H9 (cell line): Measurements from ENCODE around the gene ZNF503. TPM values are rescaled to one million over a fixed set of nuclear protein-coding genes. Genes with fewer than 3 reads are reported as not detected.

Experiments
- DNase-seq: peaks from one replicate; pipeline ENCODE4 v3.0.0-alpha.2; 2017
- H2AFZ ChIP-seq: one replicate; pipeline ENCODE4 v1.6.1; 2013; ENCODE audit warnings: mild to moderate bottlenecking, low read length, control low read depth, moderate library complexity
- H2AK5ac ChIP-seq: 2 replicates; pipeline ENCODE4 v1.6.1; 2013; ENCODE audit warnings: low read length, control low read depth, mixed read lengths; ENCODE audit not compliant: insufficient read length
- H2BK120ac ChIP-seq: one replicate; pipeline ENCODE4 v1.6.1; 2013; ENCODE audit warnings: low read depth, mild to moderate bottlenecking, low read length, control low read depth, inconsistent platforms; ENCODE audit not compliant: poor library complexity, severe bottlenecking
- H2BK12ac ChIP-seq: 2 replicates; pipeline ENCODE4 v1.6.1; 2013; ENCODE audit warnings: low read length, control low read depth, mixed read lengths, low read depth; ENCODE audit not compliant: insufficient read length
- H2BK15ac ChIP-seq: 2 replicates; pipeline ENCODE4 v1.6.1; 2013; ENCODE audit warnings: low read depth, low read length, control low read depth
- H2BK20ac ChIP-seq: one replicate; pipeline ENCODE4 v1.6.1; 2013; ENCODE audit warnings: low read depth, mild to moderate bottlenecking, low read length, control low read depth, inconsistent platforms; ENCODE audit not compliant: poor library complexity, severe bottlenecking
- H2BK5ac ChIP-seq: 2 replicates; pipeline ENCODE4 v1.6.1; 2013; ENCODE audit warnings: low read length, control low read depth, mixed read lengths; ENCODE audit not compliant: insufficient read length
- H3K14ac ChIP-seq: 2 replicates; pipeline ENCODE4 v1.6.1; 2013; ENCODE audit warnings: low read length, control low read depth; ENCODE audit not compliant: insufficient read depth
- H3K18ac ChIP-seq: 2 replicates; pipeline ENCODE4 v1.6.1; 2013; ENCODE audit warnings: low read depth, mild to moderate bottlenecking, mixed read lengths, low read length, control low read depth; ENCODE audit not compliant: insufficient read length
- H3K23ac ChIP-seq: 2 replicates; pipeline ENCODE4 v1.6.1; 2013; ENCODE audit warnings: low read length, control low read depth, mixed read lengths, low read depth; ENCODE audit not compliant: insufficient read length
- H3K23me2 ChIP-seq: 2 replicates; pipeline ENCODE4 v1.6.1; 2013; ENCODE audit warnings: low read depth, mild to moderate bottlenecking, mixed read lengths, low read length, control low read depth; ENCODE audit not compliant: insufficient read length, poor library complexity, severe bottlenecking
- H3K27ac ChIP-seq: 2 replicates; pipeline ENCODE4 v1.5.1; 2013; ENCODE audit warnings: low read length, control low read depth, mixed read lengths, low read depth; ENCODE audit not compliant: insufficient read length
- H3K27me3 ChIP-seq: 2 replicates; pipeline ENCODE4 v1.6.1; 2013; ENCODE audit warnings: low read length, control low read depth, inconsistent platforms; ENCODE audit not compliant: insufficient read depth
- H3K4ac ChIP-seq: 2 replicates; pipeline ENCODE4 v1.6.1; 2013; ENCODE audit warnings: low read depth, mild to moderate bottlenecking, control low read depth, inconsistent platforms, low read length, moderate library complexity
- H3K4me1 ChIP-seq: 2 replicates; pipeline ENCODE4 v1.6.1; 2013; ENCODE audit warnings: low read length, control low read depth, inconsistent platforms; ENCODE audit not compliant: insufficient read depth
- H3K4me2 ChIP-seq: 2 replicates; pipeline ENCODE4 v1.6.1; 2013; ENCODE audit warnings: low read length, control low read depth, mixed read lengths; ENCODE audit not compliant: insufficient read length, insufficient read depth
- H3K56ac ChIP-seq: 2 replicates; pipeline ENCODE4 v1.6.1; 2013; ENCODE audit warnings: low read depth, mild to moderate bottlenecking, mixed read lengths, low read length, control low read depth; ENCODE audit not compliant: insufficient read length
- H3K79me1 ChIP-seq: 2 replicates; pipeline ENCODE4 v1.6.1; 2013; ENCODE audit warnings: low read depth, mild to moderate bottlenecking, moderate library complexity, low read length, control low read depth, inconsistent platforms; ENCODE audit not compliant: insufficient read depth, poor library complexity, severe bottlenecking
- H3K79me2 ChIP-seq: 2 replicates; pipeline ENCODE4 v1.6.1; 2013; ENCODE audit warnings: low read length, control low read depth, inconsistent platforms; ENCODE audit not compliant: insufficient read depth
- H3K9ac ChIP-seq: 2 replicates; pipeline ENCODE4 v1.6.1; 2013; ENCODE audit warnings: low read length, control low read depth, mixed read lengths; ENCODE audit not compliant: insufficient read length; ENCODE audit errors: extremely low read depth
- H3K9me3 ChIP-seq: one replicate; pipeline ENCODE4 v1.6.1; 2013; ENCODE audit warnings: low read depth, low read length, inconsistent platforms; ENCODE audit not compliant: control insufficient read depth
- H3T11ph ChIP-seq: one replicate; pipeline ENCODE4 v1.6.1; 2013; ENCODE audit warnings: mild to moderate bottlenecking, low read length, control low read depth, inconsistent platforms
- H4K20me1 ChIP-seq: one replicate; pipeline ENCODE4 v1.6.1; 2013; ENCODE audit not compliant: control insufficient read depth, insufficient read length, insufficient read depth
- H4K5ac ChIP-seq: 2 replicates; pipeline ENCODE4 v1.6.1; 2013; ENCODE audit warnings: low read depth, mild to moderate bottlenecking, mixed read lengths, low read length, control low read depth; ENCODE audit not compliant: insufficient read length
- H4K8ac ChIP-seq: replicated peaks from 2 replicates; pipeline ENCODE4 v1.6.1; 2013; ENCODE audit warnings: low read length, control low read depth, mixed read lengths, low read depth; ENCODE audit not compliant: insufficient read length
- H4K91ac ChIP-seq: 2 replicates; pipeline ENCODE4 v1.6.1; 2013; ENCODE audit warnings: low read depth, mild to moderate bottlenecking, moderate library complexity, mixed read lengths, low read length, control low read depth; ENCODE audit not compliant: insufficient read length
- H3K27ac Mint-ChIP-seq, 3 experiments: 2 replicates in 2 of 3; 3 replicates in 1 of 3; pipeline ENCODE4 v1.8.0; 2020 to 2021; ENCODE audit warnings: mixed read lengths in 3 of 3, mild to moderate bottlenecking in 1 of 3, moderate library complexity in 1 of 3
- H3K27me3 Mint-ChIP-seq: 2 replicates; pipeline ENCODE4 v1.8.0; 2021; ENCODE audit warnings: low read depth, mild to moderate bottlenecking, moderate library complexity, mixed read lengths
- H3K36me3 Mint-ChIP-seq, 3 experiments: 2 replicates in 2 of 3; 3 replicates in 1 of 3; pipeline ENCODE4 v1.8.0; 2020 to 2021; ENCODE audit warnings: low read depth in 3 of 3, mixed read lengths in 3 of 3; ENCODE audit not compliant: insufficient read depth in 1 of 3
- H3K4me1 Mint-ChIP-seq, 2 experiments: 2 replicates each; pipeline ENCODE4 v1.8.0; 2020; ENCODE audit warnings: mixed read lengths in 2 of 2
- H3K4me3 Mint-ChIP-seq, 2 experiments: 2 replicates in 1 of 2; 3 replicates in 1 of 2; pipeline ENCODE4 v1.8.0; 2020 to 2021; ENCODE audit warnings: mild to moderate bottlenecking in 2 of 2, mixed read lengths in 2 of 2, moderate library complexity in 1 of 2
- H3K9me3 Mint-ChIP-seq, 2 experiments: 2 replicates in 1 of 2; 3 replicates in 1 of 2; pipeline ENCODE4 v1.8.0; 2020; ENCODE audit warnings: mild to moderate bottlenecking in 2 of 2, mixed read lengths in 2 of 2, moderate library complexity in 1 of 2
- WGBS: extraction: QIAGEN DNeasy Blood & Tissue Kit; methylation state at CpG from one replicate; pipeline ENCODE4 v1.1.7; 2013; ENCODE audit warnings: missing lambda C conversion rate, low lambda C conversion rate, mixed read lengths; ENCODE audit not compliant: insufficient read length; ENCODE audit errors: extremely low coverage; 5-methylcytosine and 5-hydroxymethylcytosine counted together
- total RNA-seq: library from RNA; stranded (reverse); gene quantifications from 2 replicates; pipeline ENCODE4 v1.2.1, GENCODE V29; 2021
- TF ChIP-seq, protein P1 (sequence below): fragments of 200-600 bp; sonication (generic); conservative IDR thresholded peaks from 3 replicates; pipeline ENCODE4 v1.8.0; 2021; ENCODE audit warnings: antibody characterized with exemption, mild to moderate bottlenecking

Gene ZNF503
- total RNA-seq, 1 experiment from 2014 or later: 0.09 TPM

DNA sequence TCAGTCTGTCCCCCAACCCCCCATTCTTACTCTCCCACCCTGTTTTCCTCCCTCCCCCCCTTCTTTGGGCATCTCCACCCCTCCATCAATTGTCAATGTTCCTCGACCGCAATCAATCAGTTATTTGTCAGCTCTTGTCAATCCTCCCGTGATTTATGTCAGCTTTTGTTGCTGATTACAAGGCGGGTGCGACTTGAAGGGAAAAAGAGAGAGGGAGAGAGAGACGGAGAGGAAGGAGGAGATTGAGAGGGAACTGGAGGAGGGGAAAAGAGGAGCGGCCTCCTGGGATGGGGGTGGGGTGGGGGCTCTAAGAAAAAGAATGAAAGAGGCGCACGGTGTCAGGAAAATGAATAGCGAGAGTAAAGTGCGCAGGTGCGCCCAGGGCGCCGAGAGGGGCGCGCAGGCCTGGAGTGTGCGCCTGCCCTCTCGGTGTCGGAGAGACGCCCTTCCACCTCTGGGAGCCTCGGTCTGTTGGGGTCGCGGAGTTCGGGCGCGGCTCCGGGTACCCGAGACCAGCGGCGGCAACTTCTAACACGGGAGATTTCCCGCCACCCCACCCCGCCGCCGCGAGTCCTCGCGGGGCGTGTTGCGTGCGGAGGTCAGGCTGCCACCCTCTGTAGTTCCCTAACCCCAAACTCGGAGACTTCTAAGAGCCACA lies 1.1 kb upstream of the ZNF503 start:
- H3K14ac ChIP-seq: no peak overlapping the region; the same call in 1 of the 2 replicates
- DNase-seq: peak; percentile 59
- no peaks in the 10 kb centered on the region for H3K79me1 ChIP-seq
- no peaks in the 10 kb centered on the region for H3K79me2 ChIP-seq
- peaks cover 32 to 48% of the 10 kb centered on the region in 2 experiments for H3K4me1 Mint-ChIP-seq
- no peak overlapping the region for H4K8ac ChIP-seq
- no peak overlapping the region for H2BK15ac ChIP-seq
- no peaks in the 10 kb centered on the region; the same call in 1 of the 2 replicates for H3K4me1 ChIP-seq
- peak overlapping the region; percentile 63 to 87 for H3K4me3 Mint-ChIP-seq
- H2BK5ac ChIP-seq: no peak overlapping the region
- no peak overlapping the region for H2BK20ac ChIP-seq
- no peaks in the 10 kb centered on the region; a peak in 1 of 7 replicates for H3K36me3 Mint-ChIP-seq
- no peak overlapping the region for H4K5ac ChIP-seq
- TF ChIP-seq, protein P1, sequence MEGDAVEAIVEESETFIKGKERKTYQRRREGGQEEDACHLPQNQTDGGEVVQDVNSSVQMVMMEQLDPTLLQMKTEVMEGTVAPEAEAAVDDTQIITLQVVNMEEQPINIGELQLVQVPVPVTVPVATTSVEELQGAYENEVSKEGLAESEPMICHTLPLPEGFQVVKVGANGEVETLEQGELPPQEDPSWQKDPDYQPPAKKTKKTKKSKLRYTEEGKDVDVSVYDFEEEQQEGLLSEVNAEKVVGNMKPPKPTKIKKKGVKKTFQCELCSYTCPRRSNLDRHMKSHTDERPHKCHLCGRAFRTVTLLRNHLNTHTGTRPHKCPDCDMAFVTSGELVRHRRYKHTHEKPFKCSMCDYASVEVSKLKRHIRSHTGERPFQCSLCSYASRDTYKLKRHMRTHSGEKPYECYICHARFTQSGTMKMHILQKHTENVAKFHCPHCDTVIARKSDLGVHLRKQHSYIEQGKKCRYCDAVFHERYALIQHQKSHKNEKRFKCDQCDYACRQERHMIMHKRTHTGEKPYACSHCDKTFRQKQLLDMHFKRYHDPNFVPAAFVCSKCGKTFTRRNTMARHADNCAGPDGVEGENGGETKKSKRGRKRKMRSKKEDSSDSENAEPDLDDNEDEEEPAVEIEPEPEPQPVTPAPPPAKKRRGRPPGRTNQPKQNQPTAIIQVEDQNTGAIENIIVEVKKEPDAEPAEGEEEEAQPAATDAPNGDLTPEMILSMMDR: no peak
- H3K27ac ChIP-seq: no peak overlapping the region
- no peak overlapping the region for H3K23ac ChIP-seq
- H3K4ac ChIP-seq: no peak overlapping the region
- H3K56ac ChIP-seq: no peak overlapping the region
- no peak overlapping the region for H3T11ph ChIP-seq
- H3K9me3 ChIP-seq: no peaks in the 10 kb centered on the region
- WGBS: no CpG with 5 or more reads among the region's 42 CpGs
- no peak overlapping the region for H3K18ac ChIP-seq
- H3K9me3 Mint-ChIP-seq: peaks cover under 1 to 2% of the 10 kb centered on the region in 2 experiments; a peak in 3 of 5 replicates
- no peak overlapping the region for H2AK5ac ChIP-seq
- H3K27me3 ChIP-seq: peaks cover 78% of the 10 kb centered on the region
- no peak overlapping the region for H3K9ac ChIP-seq
- H3K23me2 ChIP-seq: peaks cover 40% of the 10 kb centered on the region
- H4K20me1 ChIP-seq: no peaks in the 10 kb centered on the region
- H3K27me3 Mint-ChIP-seq: peaks cover 98% of the 10 kb centered on the region
- H3K27ac Mint-ChIP-seq: peak overlapping the region in 1 of 3 experiments; percentile 2; a peak in 1 of 7 replicates
- H2AFZ ChIP-seq: no peak overlapping the region
- no peak overlapping the region for H2BK12ac ChIP-seq
- peak overlapping the region; percentile 84 for H3K4me2 ChIP-seq
- H2BK120ac ChIP-seq: no peak overlapping the region
- no peak overlapping the region for H4K91ac ChIP-seq
